NCI-H2171 (cell line): ENCODE data around the gene TRPM2.
A peak's percentile ranks its signal among the peaks of the same experiment; 100 is the strongest.

Experiments used
- DNase-seq: peaks from one replicate; lab custom pipeline; 2025; lab: John Stamatoyannopoulos, UW

TRPM2 gene

DNA sequence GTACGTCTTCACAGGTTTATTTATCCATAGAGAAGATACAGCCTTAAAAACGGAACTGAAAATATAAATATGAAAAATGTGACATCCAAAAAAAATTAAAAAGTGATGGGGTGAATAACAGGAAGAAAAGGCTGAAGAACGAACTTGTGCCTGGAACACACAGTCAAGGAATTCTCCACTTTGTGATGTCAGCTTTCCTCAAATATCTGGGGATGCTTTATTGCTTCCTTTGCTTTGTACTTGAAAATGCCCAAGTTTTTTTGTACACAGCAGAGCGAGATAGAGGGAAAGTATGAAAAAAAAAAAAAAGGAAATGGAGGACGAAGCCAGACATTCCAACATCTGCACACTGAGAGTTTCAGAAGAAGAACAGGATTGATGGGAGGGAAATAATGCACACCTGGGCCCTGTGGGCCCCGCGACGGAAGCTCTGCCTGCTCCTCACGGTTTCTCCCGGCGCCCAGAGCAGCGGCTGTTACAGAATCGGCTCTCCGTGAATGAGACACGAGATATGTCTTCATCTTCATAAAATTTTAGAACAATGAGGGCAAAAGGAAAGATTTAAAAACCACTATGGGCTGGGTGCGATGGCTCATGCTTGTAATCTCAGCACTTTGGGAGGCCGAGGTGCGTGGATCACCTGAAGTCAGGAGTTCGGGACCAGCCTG is 91.9 kb downstream of the TRPM2 start:
- DNase-seq = no peak

GRCh38 chr21:44448651-44449131 is 95.3 kb downstream of the TRPM2 start:
- no peak for DNase-seq

DNA sequence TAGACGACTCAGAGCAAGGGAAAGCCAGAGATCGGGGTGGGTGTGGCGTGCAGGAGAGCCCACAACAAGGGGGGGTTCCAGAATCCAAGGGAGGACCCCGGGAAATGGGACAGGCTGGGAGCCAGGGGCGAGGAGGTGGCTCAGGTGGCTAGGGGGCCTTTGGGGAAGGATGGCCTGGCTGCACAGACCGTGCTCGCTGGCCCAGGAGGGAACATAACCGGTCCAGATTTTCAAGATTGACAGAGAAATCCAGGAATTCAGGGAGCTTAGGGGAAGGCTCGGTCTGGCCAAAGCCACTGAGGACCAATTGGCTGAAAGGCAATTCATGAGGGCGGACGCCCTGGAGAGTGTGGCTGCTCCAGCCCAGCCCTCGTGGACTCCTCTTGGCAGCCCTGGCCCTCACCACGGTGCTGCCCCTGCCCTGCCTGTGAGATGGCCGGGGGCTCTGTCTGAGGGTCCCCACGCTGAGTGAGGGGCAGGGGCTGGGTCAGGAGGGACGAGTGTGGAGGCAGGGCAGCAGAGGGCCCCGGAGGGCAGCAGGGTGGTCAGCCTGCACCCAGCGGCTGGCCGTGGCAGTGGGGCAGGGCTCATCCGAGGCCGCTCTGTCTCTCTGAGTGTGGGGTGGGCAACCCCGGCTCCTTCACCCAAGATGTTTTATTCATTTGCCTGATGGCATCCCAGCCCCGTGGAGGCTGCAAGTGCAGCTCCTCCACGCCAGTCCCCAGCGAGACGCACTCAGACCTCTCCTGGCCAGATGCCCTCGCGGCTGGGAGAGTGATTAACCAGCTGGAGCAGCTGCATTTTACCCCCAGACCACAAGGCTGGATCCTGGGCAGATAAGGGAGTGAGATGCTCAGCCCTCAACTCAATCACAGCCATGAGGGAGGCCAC is 96.3 kb downstream of the TRPM2 start:
- DNase-seq = no peak

DNA sequence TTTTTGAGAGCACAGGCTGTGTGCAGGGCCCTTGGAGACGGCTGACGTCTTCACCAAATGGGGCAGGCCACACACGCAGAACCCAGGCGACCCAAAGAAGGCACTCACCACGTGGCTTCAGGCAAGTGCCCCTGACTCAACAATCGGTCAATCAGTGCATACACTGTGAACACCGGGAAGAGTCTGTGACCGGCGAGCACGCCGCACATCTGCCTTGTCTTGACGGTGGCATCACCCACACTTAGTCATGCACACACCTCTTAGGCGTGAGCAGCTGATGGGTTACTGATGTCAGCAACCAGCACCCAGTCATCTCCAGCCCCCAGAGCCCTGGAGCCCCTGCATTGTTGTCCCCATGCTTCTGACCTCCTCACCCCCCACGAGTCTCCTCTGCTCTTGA is 97.0 kb downstream of the TRPM2 start:
- no peak for DNase-seq

GRCh38 chr21:44450999-44451398 is 97.6 kb downstream of the TRPM2 start:
- DNase-seq = no peak

- DNase-seq = no peak
These were observed 99.7 kb downstream of the TRPM2 start for GRCh38 chr21:44453120-44453519.

- DNase-seq = no peak
These were observed 100.6 kb downstream of the TRPM2 start for GRCh38 chr21:44454058-44454457.

GRCh38 chr21:44454747-44455523 is 101.5 kb downstream of the TRPM2 start, which contains the start of gene LRRC3:
LRRC3 (plus strand) TSS chr21:44455510; CDS start chr21:44456645, 1,135 bp downstream.
- DNase-seq = peak; percentile 90

DNA sequence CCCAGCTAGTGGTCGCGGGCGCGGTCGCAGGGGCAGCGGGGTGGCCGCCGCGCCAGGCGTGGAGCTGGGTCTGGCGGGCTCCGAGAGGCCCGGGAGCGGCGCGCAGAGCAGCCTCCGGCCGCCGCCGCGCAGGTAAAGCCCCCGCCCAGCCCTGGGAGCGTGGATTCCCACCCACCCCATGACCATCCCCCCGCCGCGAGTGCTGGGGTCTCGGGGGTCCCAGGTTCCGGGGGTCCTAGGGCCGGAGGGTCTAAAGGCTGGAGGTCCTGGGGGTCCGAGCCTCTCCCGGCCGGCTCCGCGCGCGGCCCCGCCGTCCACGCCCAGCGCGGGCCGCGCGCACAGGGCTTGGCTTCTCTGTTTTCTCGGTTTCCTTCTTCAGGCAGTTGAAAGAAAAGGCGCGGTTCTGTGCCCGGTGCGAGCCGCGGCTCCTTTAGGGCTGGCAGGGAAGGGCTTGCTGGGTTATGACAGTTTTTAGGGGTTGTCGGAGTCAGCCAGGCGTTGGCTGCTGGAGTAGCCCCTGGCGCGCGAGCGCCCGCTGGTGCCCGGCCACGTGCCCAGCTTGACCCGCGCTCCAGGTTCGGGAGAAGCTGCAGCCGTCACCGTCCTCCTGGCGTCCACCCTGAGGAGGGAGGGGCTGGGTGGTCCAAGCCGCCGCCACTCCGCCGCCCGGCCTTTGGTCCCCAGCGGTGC is 102.2 kb downstream of the TRPM2 start:
- DNase-seq = peak; percentile 19

GRCh38 chr21:44456214-44456914 is 102.9 kb downstream of the TRPM2 start:
- DNase-seq = no peak

- no peak for DNase-seq
These were observed 103.7 kb downstream of the TRPM2 start for GRCh38 chr21:44456915-44457736.

DNA sequence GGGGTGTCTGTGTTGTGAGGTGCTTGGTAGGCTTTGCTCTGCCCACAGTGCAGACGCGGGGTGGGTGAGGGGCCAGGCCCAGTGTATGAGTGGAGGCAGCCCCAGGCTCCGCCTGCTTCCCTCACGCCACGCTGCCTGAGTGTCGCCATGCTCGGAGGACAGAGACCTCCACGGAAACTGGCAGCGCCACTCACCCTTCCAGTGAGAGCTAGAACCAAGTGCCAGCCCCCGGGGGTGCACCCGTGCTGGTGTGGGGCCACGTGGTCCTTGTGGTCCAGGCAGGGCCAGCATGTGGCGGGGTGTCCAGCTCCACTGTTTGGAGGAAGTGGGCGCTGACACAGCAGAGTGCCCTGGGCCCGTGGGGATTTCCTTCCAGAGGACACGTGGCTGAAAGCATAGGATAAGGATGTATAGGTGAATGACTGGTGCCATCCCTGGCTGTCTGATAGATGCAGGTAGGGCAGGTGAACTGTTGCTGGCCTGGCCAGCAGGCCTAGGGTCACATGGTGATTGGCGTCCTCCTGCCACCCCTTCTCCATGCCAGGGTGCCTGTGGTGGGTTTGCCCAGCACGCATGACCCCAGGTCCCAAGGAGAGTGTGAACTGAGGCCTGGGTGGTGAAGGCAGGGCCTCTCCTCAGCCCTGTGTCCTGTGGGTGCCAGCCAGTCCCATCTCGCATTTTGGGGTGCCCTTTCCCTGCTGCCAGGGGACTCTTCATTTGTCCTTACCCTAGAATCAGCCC is 105.7 kb downstream of the TRPM2 start:
- DNase-seq = no peak

DNA sequence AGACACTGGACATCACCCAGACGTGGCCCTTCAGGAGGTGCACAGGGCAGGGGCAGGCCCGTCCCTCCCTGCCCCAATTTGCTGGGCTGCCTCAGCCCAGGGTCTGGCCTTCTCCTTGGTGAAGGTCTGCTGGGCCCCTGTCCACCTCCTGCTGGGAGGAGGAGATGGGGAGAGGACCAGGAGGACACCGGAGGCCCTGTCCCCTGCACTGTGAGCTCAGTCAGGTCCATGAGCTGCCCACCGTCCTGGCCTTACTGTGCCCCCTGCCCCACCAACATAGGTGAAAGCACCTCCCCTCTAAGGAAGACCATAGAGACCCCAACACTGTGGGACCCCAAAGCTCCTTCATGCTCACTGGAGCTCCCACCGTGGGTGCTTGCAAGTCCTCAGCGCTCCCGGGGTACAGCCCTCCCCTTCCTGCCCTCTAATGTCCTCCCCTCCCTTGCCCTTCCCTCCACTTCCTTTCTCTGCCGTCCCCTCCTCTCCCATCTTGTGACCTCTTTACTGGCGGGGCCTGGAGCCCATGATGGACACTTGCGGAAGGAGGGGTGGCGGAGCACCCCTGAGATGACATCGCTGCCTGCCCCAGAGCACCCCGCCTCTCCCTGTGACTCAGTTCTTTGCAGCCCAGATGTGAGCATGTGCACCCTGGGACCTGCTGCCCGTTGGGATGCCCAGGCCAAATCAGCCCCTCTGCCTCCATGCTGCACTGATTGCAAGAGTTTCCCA is 106.5 kb downstream of the TRPM2 start:
- DNase-seq = no peak

DNA sequence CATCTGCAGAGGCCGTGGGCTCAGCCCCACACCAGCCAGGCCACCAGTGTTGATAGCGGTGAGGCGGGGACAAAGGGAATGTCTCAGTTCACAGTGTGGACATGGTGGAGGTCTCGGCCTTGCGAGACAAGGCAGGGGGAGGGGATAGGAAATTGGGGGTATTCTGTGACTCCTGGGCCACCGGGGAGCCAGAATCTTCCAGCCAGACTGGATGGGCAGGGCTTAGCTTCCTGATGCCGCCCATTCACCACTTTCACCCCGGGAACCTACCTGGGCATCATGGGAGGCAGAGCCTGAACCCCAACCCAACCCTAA is 107.0 kb downstream of the TRPM2 start:
- no peak for DNase-seq

GRCh38 chr21:44461005-44461404 is 107.6 kb downstream of the TRPM2 start:
- DNase-seq = no peak

GRCh38 chr21:44461464-44462001 is 108.1 kb downstream of the TRPM2 start:
- DNase-seq = no peak

- no peak for DNase-seq
These were observed 108.8 kb downstream of the TRPM2 start for GRCh38 chr21:44462086-44462833.

GRCh38 chr21:44462834-44463200 is 109.4 kb downstream of the TRPM2 start:
- no peak for DNase-seq
